Pancreas (tissue), 10 donors: ENCODE results near the gene LRRC58. TPM values are rescaled to one million over a fixed set of nuclear protein-coding genes. Genes with fewer than 3 reads are reported as not detected.
A peak's percentile ranks its signal among the peaks of the same experiment; 100 is the strongest.

Source experiments
- ATAC-seq, 4 donors: fragments of 200-7000 bp; cut with Tn5 transposase; one replicate each; pipeline versions ENCODE4 v1.8.0 to v1.9.1; 2020; ENCODE audit warnings: mild to moderate bottlenecking in 4 of 4, moderate library complexity in 4 of 4
- DNase-seq, 6 donors: peaks; one replicate each; pipeline ENCODE4 v3.0.0-alpha.2; 2020
- FAIRE-seq: peaks from 2 replicates; lab custom pipeline; 2012; peaks lifted over from hg19 to GRCh38; lab: Jason Lieb, UNC
- H3K27ac ChIP-seq, 4 donors: fragments of 200-600 bp; sonication (generic); 1 replicate in 3 of 4; 2 replicates in 1 of 4; pipeline versions ENCODE4 v1.5.0 to v1.8.0; 2020
- H3K27me3 ChIP-seq, 4 donors: fragments of 200-600 bp; one replicate each; pipeline ENCODE4 v1.8.0; 2021
- H3K36me3 ChIP-seq, 3 donors: fragments of 200-600 bp; sonication (generic) in 1 of 3; one replicate each; pipeline versions ENCODE4 v1.5.0 to v1.8.0; 2020 to 2021
- H3K4me1 ChIP-seq, 3 donors: fragments of 200-600 bp; one replicate each; pipeline ENCODE4 v1.8.0; 2021
- H3K4me3 ChIP-seq, 4 donors: fragments of 200-600 bp; sonication (generic) in 2 of 4; one replicate each; pipeline versions ENCODE4 v1.5.0 to v1.8.0; 2020 to 2021
- H3K9me3 ChIP-seq, 4 donors: fragments of 200-600 bp; one replicate each; pipeline ENCODE4 v1.8.0; 2021
- CTCF ChIP-seq, 4 donors: fragments of 200-600 bp; sonication (generic) in 3 of 4; IDR thresholded peaks; one replicate each; pipeline versions ENCODE4 v1.5.0 to v1.8.0; 2021; ENCODE audit warnings: antibody characterized with exemption in 4 of 4
- WGBS, 2 donors: extraction: QIAGEN DNeasy Blood & Tissue Kit; methylation state at CpG; one replicate each; pipeline ENCODE4 v1.1.7; 2013; 5-methylcytosine and 5-hydroxymethylcytosine counted together
- intact Hi-C, 3 donors: fragments of 100-400 bp; cut with DNase I; formaldehyde crosslinking; loops; one replicate each; pipeline versions ENCODE4 v1.11.1 to v1.14.2; 2022
- polyA plus RNA-seq, 2 donors: library from polyadenylated mRNA; stranded (reverse); fragments of 200-250 nt; gene quantifications; one replicate each; pipeline ENCODE4 v1.2.3, GENCODE V29; 2013
- total RNA-seq, 6 donors: library from RNA; stranded (reverse); fragmentation: NEBNext Ultra II Directional in 4 of 6; extraction: Animal tissue kit (Norgen Biotek cat#: 25700) in 4 of 6; gene quantifications; one replicate each; pipeline versions ENCODE4 v1.2.1 to v1.2.4, GENCODE V29; 2021 to 2023
- donor health status: healthy with polysubstance abuse.
- donor health status: DM: no; HTN: no; CAD: no; lungs with moderate emphysema.
- donor health status: DM: no; HTN: no; CAD: no.
- donor health status: control.
- donor health status: control.
- donor health status: Bipolar disorder and iron deficiency.
- donor health status: DM: yes; HTN: yes; CAD: no.
- donor health status: DM: no; HTN: no; CAD: no.
- donor health status: DM: no; HTN: no; CAD: no.
- donor health status: DM: yes; HTN: yes; CAD: no.

Gene LRRC58
- total and polyA plus RNA-seq, 8 donors = 2.3 to 11.5 (median 8.7) TPM

GRCh38 chr3:120348065-120348990 is 826 bp downstream of the LRRC58 start:
- H3K27me3 ChIP-seq = no peaks in the 10 kb centered on the region
- peak in 3 of 4 donors; percentile 63 to 70 (median 64) for ATAC-seq
- FAIRE-seq = no peak
- H3K9me3 ChIP-seq = no peaks in the 10 kb centered on the region
- H3K36me3 ChIP-seq = no peaks in the 10 kb centered on the region
- 0 to 1% methylated on average over 39 to 41 of the region's 41 CpGs for WGBS, 2 donors
- no peak for TF ChIP-seq CTCF (IDR thresholded peaks at IDR 0.05)
- intact Hi-C loops = no loop called here
- DNase-seq = no peak
- H3K27ac ChIP-seq = peak overlapping the region; percentile 86 to 89 (median 87)
- H3K4me1 ChIP-seq = peaks cover 0 to 11% (median 9%) of the 10 kb centered on the region in 3 donors
- peak overlapping the region; percentile 76 to 90 (median 80) for H3K4me3 ChIP-seq

GRCh38 chr3:120344349-120344748 is 4.8 kb downstream of the LRRC58 start:
- no peaks in the 10 kb centered on the region for H3K36me3 ChIP-seq
- no peak for TF ChIP-seq CTCF (IDR thresholded peaks at IDR 0.05)
- FAIRE-seq = no peak
- no peak for DNase-seq
- ATAC-seq = no peak
- peaks cover 0 to 9% (median 0%) of the 10 kb centered on the region in 3 donors for H3K4me1 ChIP-seq
- no peaks in the 10 kb centered on the region for H3K9me3 ChIP-seq
- no peak overlapping the region for H3K27ac ChIP-seq
- no peak overlapping the region for H3K4me3 ChIP-seq
- H3K27me3 ChIP-seq = no peaks in the 10 kb centered on the region
- WGBS, 2 donors = 72 to 86% methylated on average over 1 of the region's 1 CpG
- intact Hi-C loops = no loop called here

GRCh38 chr3:120341658-120342346 is 7.4 kb downstream of the LRRC58 start:
- no peak overlapping the region for H3K27ac ChIP-seq
- no peak for FAIRE-seq
- intact Hi-C loops = no loop called here

GRCh38 chr3:120339362-120339761 is 9.8 kb downstream of the LRRC58 start:
- no peak for FAIRE-seq
- Histone ChIP-seq H3K4me1 (no peaks in the 10 kb centered on the region), H3K4me3 (no peak overlapping the region), H3K27ac (no peak overlapping the region), H3K36me3 (no peaks in the 10 kb centered on the region), H3K9me3 (no peaks in the 10 kb centered on the region), H3K27me3 (no peaks in the 10 kb centered on the region)
- intact Hi-C loops = no loop called here
- no peak for DNase-seq
- no peak for ATAC-seq
- TF ChIP-seq CTCF (IDR thresholded peaks at IDR 0.05) = no peak
- WGBS, 2 donors = 98 to 100% methylated on average over 3 of the region's 3 CpGs

More at GRCh38 chr3:120341658-120342346, 7.4 kb downstream of the LRRC58 start:
- Histone ChIP-seq H3K4me3 (no peak overlapping the region), H3K27me3 (no peaks in the 10 kb centered on the region), H3K36me3 (no peaks in the 10 kb centered on the region), H3K4me1 (peaks cover 0 to 4% (median 0%) of the 10 kb centered on the region in 3 donors), H3K9me3 (no peaks in the 10 kb centered on the region)
- DNase-seq = peak in 2 of 6 donors; percentile 13 to 52
- no peak for ATAC-seq
- 90 to 92% methylated on average over 8 of the region's 8 CpGs for WGBS, 2 donors
- TF ChIP-seq CTCF (IDR thresholded peaks at IDR 0.05) = no peak
